ENCODE measurements around the gene OSBPL2.

DNA sequence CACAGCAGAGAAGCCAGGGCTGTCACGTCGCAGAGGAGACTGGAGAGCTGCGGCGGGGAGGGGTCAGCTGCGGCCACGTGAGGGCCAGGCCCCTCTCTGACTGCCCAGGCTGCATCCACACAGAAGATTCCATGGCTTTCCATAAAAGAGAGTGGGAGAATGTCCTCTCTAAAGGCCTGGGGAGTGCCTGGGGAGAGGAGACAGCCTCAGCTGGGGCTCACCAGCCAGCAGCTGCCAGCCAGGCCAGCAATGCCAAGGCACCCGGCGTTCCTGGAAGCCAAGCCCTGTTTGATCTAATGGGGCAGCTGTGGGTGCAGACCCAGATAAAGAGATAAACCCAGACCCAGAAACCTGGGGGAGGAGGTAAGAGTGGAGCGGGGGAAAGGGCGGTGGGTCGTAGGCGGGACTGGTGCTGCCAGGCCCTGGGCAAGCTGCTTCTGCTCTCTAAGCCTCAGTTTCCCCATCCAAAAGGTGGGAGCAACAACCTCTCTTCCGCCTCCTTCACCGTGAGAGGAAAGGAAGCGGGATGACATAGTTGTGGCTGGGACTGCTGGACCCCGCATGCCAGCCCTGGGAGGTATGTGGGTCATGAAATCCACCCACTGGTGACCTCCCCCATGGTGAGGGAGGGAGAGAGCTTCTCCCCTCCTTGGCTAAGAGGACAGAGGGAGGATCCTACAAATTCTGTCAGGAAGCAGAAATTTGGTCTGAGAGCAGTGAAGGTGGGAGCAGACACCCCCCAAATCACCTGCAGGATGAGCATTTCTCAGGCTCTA, 3.1 kb upstream of the OSBPL2 start:
- TF ChIP-seq, protein P1, sequence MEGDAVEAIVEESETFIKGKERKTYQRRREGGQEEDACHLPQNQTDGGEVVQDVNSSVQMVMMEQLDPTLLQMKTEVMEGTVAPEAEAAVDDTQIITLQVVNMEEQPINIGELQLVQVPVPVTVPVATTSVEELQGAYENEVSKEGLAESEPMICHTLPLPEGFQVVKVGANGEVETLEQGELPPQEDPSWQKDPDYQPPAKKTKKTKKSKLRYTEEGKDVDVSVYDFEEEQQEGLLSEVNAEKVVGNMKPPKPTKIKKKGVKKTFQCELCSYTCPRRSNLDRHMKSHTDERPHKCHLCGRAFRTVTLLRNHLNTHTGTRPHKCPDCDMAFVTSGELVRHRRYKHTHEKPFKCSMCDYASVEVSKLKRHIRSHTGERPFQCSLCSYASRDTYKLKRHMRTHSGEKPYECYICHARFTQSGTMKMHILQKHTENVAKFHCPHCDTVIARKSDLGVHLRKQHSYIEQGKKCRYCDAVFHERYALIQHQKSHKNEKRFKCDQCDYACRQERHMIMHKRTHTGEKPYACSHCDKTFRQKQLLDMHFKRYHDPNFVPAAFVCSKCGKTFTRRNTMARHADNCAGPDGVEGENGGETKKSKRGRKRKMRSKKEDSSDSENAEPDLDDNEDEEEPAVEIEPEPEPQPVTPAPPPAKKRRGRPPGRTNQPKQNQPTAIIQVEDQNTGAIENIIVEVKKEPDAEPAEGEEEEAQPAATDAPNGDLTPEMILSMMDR (IDR thresholded peaks at IDR 0.05), result no peak
- no peak for TF ChIP-seq POLR2A (IDR thresholded peaks at IDR 0.05)
